T-cell (primary cell): ENCODE data around the gene LTBP2. TPM values are rescaled to one million over a fixed set of nuclear protein-coding genes. Genes with fewer than 3 reads are reported as not detected.

ENCODE experiments used
- ATAC-seq, 4 experiments: fragments of 200-7000 bp in 3 of 4; fragments of 150-1000 bp in 1 of 4; cut with Tn5 transposase; replicated peaks in 1 of 4; 1 replicate in 3 of 4; 2 replicates in 1 of 4; pipeline ENCODE4 v1.10.0; 2021; ENCODE audit warnings: moderate library complexity in 3 of 4, mild to moderate bottlenecking in 2 of 4, moderate number of reproducible peaks in 1 of 4
- CTCF ChIA-PET, 2 donors: fragments of 300-600 bp; sonication (Branson Sonifier 250); formaldehyde crosslinking; loops; one replicate each; lab custom pipeline; 2022; ENCODE audit warnings: antibody characterized with exemption in 2 of 2; lab: Charles Lee
- POLR2A ChIA-PET, 2 donors: fragments of 300-600 bp; sonication (Branson Sonifier 250); formaldehyde crosslinking; loops; one replicate each; lab custom pipeline; 2022; ENCODE audit warnings: antibody characterized with exemption in 2 of 2; lab: Charles Lee
- DNase-seq, 35 experiments: peaks; one replicate each; pipeline versions ENCODE4 v3.0.0 to v3.0.0-alpha.2; 2013 to 2023
- H3K27ac ChIP-seq: one replicate; pipeline ENCODE4 v1.5.1; 2013; ENCODE audit warnings: low read length
- H3K27me3 ChIP-seq, 2 experiments: replicated peaks in 1 of 2; 1 replicate in 1 of 2; 2 replicates in 1 of 2; pipeline versions ENCODE4 v1.6.1 to v1.7.0; 2013; ENCODE audit warnings: low read length in 1 of 2, mixed read lengths in 1 of 2; ENCODE audit not compliant: control insufficient read depth in 2 of 2, insufficient read depth in 2 of 2; ENCODE audit errors: extremely low read depth in 1 of 2
- H3K36me3 ChIP-seq, 2 donors: 1 replicate in 1 of 2; 2 replicates in 1 of 2; pipeline versions ENCODE4 v1.6.1 to v1.7.0; 2013; ENCODE audit warnings: low read length in 1 of 2; ENCODE audit not compliant: control insufficient read depth in 2 of 2, insufficient read depth in 1 of 2; ENCODE audit errors: extremely low read depth in 1 of 2
- H3K4me1 ChIP-seq, 2 experiments: 1 replicate in 1 of 2; 2 replicates in 1 of 2; pipeline versions ENCODE4 v1.6.1 to v1.7.0; 2013; ENCODE audit warnings: low read length in 2 of 2, mixed read lengths in 1 of 2; ENCODE audit not compliant: insufficient read depth in 2 of 2, control insufficient read depth in 1 of 2; ENCODE audit errors: extremely low read depth in 1 of 2
- H3K4me3 ChIP-seq, 2 donors: 1 replicate in 1 of 2; 2 replicates in 1 of 2; pipeline versions ENCODE4 v1.5.1 to v1.7.0; 2013; ENCODE audit warnings: mild to moderate bottlenecking in 2 of 2, low read length in 1 of 2, moderate library complexity in 1 of 2; ENCODE audit not compliant: control insufficient read depth in 1 of 2; ENCODE audit errors: extremely low read depth in 1 of 2
- H3K9me3 ChIP-seq: 2 replicates; pipeline ENCODE4 v1.7.0; 2013
- H3K27ac Mint-ChIP-seq, 2 donors: one replicate each; pipeline ENCODE4 v1.8.0; 2020 to 2021; ENCODE audit warnings: mild to moderate bottlenecking in 2 of 2, mixed read lengths in 2 of 2
- H3K27me3 Mint-ChIP-seq, 2 donors: one replicate each; pipeline ENCODE4 v1.8.0; 2021 to 2022; ENCODE audit warnings: mixed read lengths in 2 of 2
- H3K36me3 Mint-ChIP-seq: one replicate; pipeline ENCODE4 v1.8.0; 2021; ENCODE audit warnings: mixed read lengths
- H3K4me1 Mint-ChIP-seq, 3 donors: one replicate each; pipeline ENCODE4 v1.8.0; 2020 to 2022; ENCODE audit warnings: mixed read lengths in 3 of 3, mild to moderate bottlenecking in 1 of 3
- H3K4me3 Mint-ChIP-seq, 3 donors: one replicate each; pipeline ENCODE4 v1.8.0; 2020 to 2022; ENCODE audit warnings: mild to moderate bottlenecking in 3 of 3, mixed read lengths in 3 of 3, moderate library complexity in 3 of 3
- H3K9me3 Mint-ChIP-seq, 3 donors: one replicate each; pipeline ENCODE4 v1.8.0; 2020 to 2022; ENCODE audit warnings: mixed read lengths in 3 of 3
- WGBS: methylation state at CpG from one replicate; pipeline ENCODE4 v1.1.5; 2013; ENCODE audit warnings: missing lambda C conversion rate; ENCODE audit not compliant: insufficient coverage; 5-methylcytosine and 5-hydroxymethylcytosine counted together
- total RNA-seq, 35 experiments: library from RNA in 6 of 35; stranded (reverse) in 6 of 35; fragments of 120-200 nt in 1 of 35; gene quantifications; one replicate each; pipeline versions ENCODE4 v1.2.1 to v1.2.4 and lab custom pipeline; 2013 to 2026

Gene LTBP2
- total RNA-seq, 5 donors from 2014 or later (not counting 1 experiment from before 2014, with no cell fraction given): 0.39 to 1.7 (median 1.1) TPM

DNA sequence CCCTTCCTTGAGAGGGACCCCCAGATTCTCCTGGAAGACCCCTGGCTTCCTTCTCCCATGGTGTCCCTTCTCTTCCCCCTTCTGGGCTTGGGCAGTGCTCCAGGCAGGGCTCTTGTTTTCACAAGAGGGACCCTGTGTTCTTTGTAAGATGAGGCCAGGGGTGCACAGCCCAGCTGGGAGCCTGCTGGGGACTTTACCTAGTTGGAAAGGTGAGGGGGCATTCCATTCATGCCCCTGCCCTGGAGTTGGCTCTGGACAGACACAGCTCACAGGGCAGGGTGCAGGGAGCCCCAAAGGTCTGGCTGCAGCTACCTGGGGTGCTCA is 87.3 kb downstream of the LTBP2 start:
- Mint-ChIP-seq H3K4me3 (no peak overlapping the region), H3K27me3 (peaks cover 0 to 2% of the 10 kb centered on the region in 2 donors), H3K9me3 (no peaks in the 10 kb centered on the region), H3K36me3 (no peaks in the 10 kb centered on the region), H3K27ac (no peak overlapping the region), H3K4me1 (no peaks in the 10 kb centered on the region)
- H3K9me3 ChIP-seq: no peaks in the 10 kb centered on the region
- H3K27me3 ChIP-seq: peaks cover 0 to 43% of the 10 kb centered on the region in 2 experiments
- no peaks in the 10 kb centered on the region for H3K36me3 ChIP-seq
- CTCF ChIA-PET: no interaction called here
- no peaks in the 10 kb centered on the region for H3K4me1 ChIP-seq
- H3K4me3 ChIP-seq: no peak overlapping the region
- POLR2A ChIA-PET: interaction anchor here in 1 of 2 donors (0.6 kb wide), 1 partner anchor 35 kb away, joined by 3 read pairs; no protein-coding TSS in a partner anchor
- H3K27ac ChIP-seq: no peak overlapping the region
- ATAC-seq (no peak), DNase-seq (no peak)

GRCh38 chr14:74524076-74524811 is 87.8 kb downstream of the LTBP2 start:
- ATAC-seq: no peak
- 85% methylated on average over 9 of the region's 14 CpGs for WGBS
- Mint-ChIP-seq H3K27ac (no peak overlapping the region), H3K36me3 (no peaks in the 10 kb centered on the region), H3K9me3 (no peaks in the 10 kb centered on the region), H3K27me3 (peaks cover 0 to 2% of the 10 kb centered on the region in 2 donors), H3K4me3 (no peak overlapping the region), H3K4me1 (no peaks in the 10 kb centered on the region)
- CTCF ChIA-PET: no interaction called here
- Histone ChIP-seq H3K9me3 (no peaks in the 10 kb centered on the region), H3K4me3 (no peak overlapping the region), H3K36me3 (no peaks in the 10 kb centered on the region), H3K4me1 (no peaks in the 10 kb centered on the region), H3K27ac (no peak overlapping the region), H3K27me3 (peaks cover 0 to 45% of the 10 kb centered on the region in 2 experiments)
- POLR2A ChIA-PET: interaction anchor here in 1 of 2 donors (0.6 kb wide), 1 partner anchor 35 kb away, joined by 3 read pairs; no protein-coding TSS in a partner anchor
- no peak for DNase-seq

DNA sequence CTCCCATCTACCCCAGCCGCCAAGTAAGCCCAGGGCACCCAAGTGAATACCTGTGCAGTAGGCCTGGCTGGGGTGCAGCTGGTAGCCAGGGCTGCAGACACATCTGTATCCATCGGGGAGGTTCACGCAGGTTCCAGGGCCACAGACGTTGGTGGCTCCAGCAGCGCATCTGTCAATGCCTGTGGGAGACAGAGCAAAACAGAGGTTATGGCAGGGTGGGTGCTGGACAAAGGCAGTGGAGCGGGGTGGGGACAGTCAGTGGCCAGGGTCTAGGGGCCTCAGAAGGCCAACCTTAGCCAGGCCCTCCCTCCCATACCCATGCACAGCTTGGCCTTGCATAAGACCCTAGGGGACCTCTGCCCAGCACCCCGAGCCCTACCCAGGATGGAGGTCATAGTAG is 89.3 kb downstream of the LTBP2 start:
- no peak for ATAC-seq
- H3K4me1 Mint-ChIP-seq: no peaks in the 10 kb centered on the region

DNA sequence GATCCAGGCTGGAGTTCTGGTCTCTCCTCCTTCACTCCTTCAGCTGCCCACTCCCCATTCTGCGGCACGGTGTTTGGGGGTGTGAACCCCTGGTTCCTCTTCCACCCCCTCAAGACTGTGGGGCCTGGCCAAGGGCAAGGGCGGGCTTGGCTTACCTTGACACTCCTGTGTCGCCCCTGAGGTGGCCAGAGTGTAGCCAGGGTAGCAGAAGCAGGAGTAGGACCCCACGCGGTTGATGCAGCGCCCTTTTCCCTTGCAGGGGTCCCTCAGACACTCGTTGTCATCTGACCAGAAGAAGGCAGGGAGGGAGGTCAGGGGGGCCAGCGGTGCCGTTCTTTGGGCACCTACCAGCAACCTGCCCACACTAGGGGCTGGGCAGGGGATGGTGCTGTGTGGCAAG is 90.3 kb downstream of the LTBP2 start:
- Histone ChIP-seq H3K4me1 (no peaks in the 10 kb centered on the region), H3K4me3 (no peak overlapping the region), H3K27me3 (peaks cover 0 to 40% of the 10 kb centered on the region in 2 experiments), H3K36me3 (no peaks in the 10 kb centered on the region), H3K9me3 (no peaks in the 10 kb centered on the region), H3K27ac (no peak overlapping the region)
- no peaks in the 10 kb centered on the region for H3K36me3 Mint-ChIP-seq
- no peaks in the 10 kb centered on the region for H3K9me3 Mint-ChIP-seq
- no peak overlapping the region for H3K4me3 Mint-ChIP-seq
- 75% methylated on average over 6 of the region's 10 CpGs for WGBS
- ChIA-PET CTCF (no interaction called here), POLR2A (no interaction called here)
- H3K27me3 Mint-ChIP-seq: no peaks in the 10 kb centered on the region
- no peak overlapping the region for H3K27ac Mint-ChIP-seq
- H3K4me1 Mint-ChIP-seq: no peaks in the 10 kb centered on the region
- ATAC-seq (no peak), DNase-seq (no peak)

More for the DNA sequence above, 89.3 kb downstream of the LTBP2 start:
- peaks cover 0 to 2% of the 10 kb centered on the region in 2 donors for H3K27me3 Mint-ChIP-seq
- H3K27me3 ChIP-seq: peaks cover 0 to 39% of the 10 kb centered on the region in 2 experiments
- H3K36me3 ChIP-seq: no peaks in the 10 kb centered on the region
- no peaks in the 10 kb centered on the region for H3K9me3 ChIP-seq
- no peaks in the 10 kb centered on the region for H3K9me3 Mint-ChIP-seq
- no peak overlapping the region for H3K27ac Mint-ChIP-seq
- WGBS: 91% methylated on average over 4 of the region's 7 CpGs
- H3K27ac ChIP-seq: no peak overlapping the region
- H3K36me3 Mint-ChIP-seq: no peaks in the 10 kb centered on the region
- POLR2A ChIA-PET: no interaction called here
- DNase-seq: no peak
- no peak overlapping the region for H3K4me3 Mint-ChIP-seq
- CTCF ChIA-PET: no interaction called here
- H3K4me1 ChIP-seq: no peaks in the 10 kb centered on the region
- H3K4me3 ChIP-seq: no peak overlapping the region

GRCh38 chr14:74519316-74520074 is 92.5 kb downstream of the LTBP2 start:
- Mint-ChIP-seq H3K9me3 (no peaks in the 10 kb centered on the region), H3K4me3 (no peak overlapping the region), H3K27me3 (peaks cover 0 to 7% of the 10 kb centered on the region in 2 donors), H3K27ac (no peak overlapping the region), H3K36me3 (no peaks in the 10 kb centered on the region), H3K4me1 (peaks cover 5 to 11% (median 7%) of the 10 kb centered on the region in 3 donors)
- 87% methylated on average over 5 of the region's 6 CpGs for WGBS
- H3K36me3 ChIP-seq: no peaks in the 10 kb centered on the region
- H3K9me3 ChIP-seq: no peaks in the 10 kb centered on the region
- no peak for DNase-seq
- peaks cover 0 to 1% of the 10 kb centered on the region in 2 experiments for H3K4me1 ChIP-seq
- POLR2A ChIA-PET: no interaction called here
- peaks cover 0 to 44% of the 10 kb centered on the region in 2 experiments for H3K27me3 ChIP-seq
- no peak overlapping the region for H3K27ac ChIP-seq
- H3K4me3 ChIP-seq: no peak overlapping the region
- no peak for ATAC-seq
- CTCF ChIA-PET: no interaction called here

GRCh38 chr14:74518221-74518620 is 93.8 kb downstream of the LTBP2 start:
- Mint-ChIP-seq H3K4me3 (no peak overlapping the region), H3K27ac (no peak overlapping the region), H3K27me3 (peaks cover 0 to 12% of the 10 kb centered on the region in 2 donors), H3K36me3 (no peaks in the 10 kb centered on the region), H3K4me1 (peaks cover 9 to 17% (median 10%) of the 10 kb centered on the region in 3 donors), H3K9me3 (no peaks in the 10 kb centered on the region)
- Histone ChIP-seq H3K4me3 (no peak overlapping the region), H3K4me1 (peaks cover 0 to 6% of the 10 kb centered on the region in 2 experiments), H3K36me3 (no peaks in the 10 kb centered on the region), H3K27me3 (peaks cover 0 to 44% of the 10 kb centered on the region in 2 experiments), H3K9me3 (no peaks in the 10 kb centered on the region), H3K27ac (no peak overlapping the region)
- CTCF ChIA-PET: no interaction called here
- POLR2A ChIA-PET: no interaction called here
- 60% methylated on average over 6 of the region's 6 CpGs for WGBS
- ATAC-seq: no peak
- DNase-seq: no peak
